Liver (tissue), 9 donors: ENCODE data around the gene ARRDC1. TPM values are rescaled to one million over a fixed set of nuclear protein-coding genes. Genes with fewer than 3 reads are reported as not detected.

ENCODE experiments used
- DNase-seq: peaks from one replicate; pipeline ENCODE4 v3.0.0-alpha.2; 2017; ENCODE audit warnings: low spot score
- H3K27ac ChIP-seq, 2 donors: one replicate each; pipeline ENCODE4 v1.7.0; 2013; ENCODE audit warnings: inconsistent platforms in 2 of 2, low read length in 2 of 2, control low read depth in 1 of 2, low read depth in 1 of 2, mild to moderate bottlenecking in 1 of 2
- H3K27me3 ChIP-seq, 4 donors: one replicate each; pipeline versions ENCODE4 v1.6.1 to v1.7.0; 2013; ENCODE audit warnings: low read length in 3 of 4, inconsistent platforms in 1 of 4, mild to moderate bottlenecking in 1 of 4, moderate library complexity in 1 of 4; ENCODE audit not compliant: control insufficient read depth in 4 of 4, insufficient read depth in 4 of 4
- H3K36me3 ChIP-seq, 4 donors: one replicate each; pipeline versions ENCODE4 v1.6.1 to v1.7.0; 2013; ENCODE audit warnings: low read length in 3 of 4, mild to moderate bottlenecking in 3 of 4, low read depth in 1 of 4, moderate library complexity in 1 of 4; ENCODE audit not compliant: control insufficient read depth in 4 of 4, insufficient read depth in 3 of 4
- H3K4me1 ChIP-seq, 4 donors: one replicate each; pipeline versions ENCODE4 v1.6.1 to v1.7.0; 2013; ENCODE audit warnings: low read length in 3 of 4, mild to moderate bottlenecking in 3 of 4, moderate library complexity in 1 of 4; ENCODE audit not compliant: control insufficient read depth in 4 of 4, insufficient read depth in 4 of 4
- H3K4me3 ChIP-seq, 3 donors: one replicate each; pipeline versions ENCODE4 v1.6.1 to v1.7.0; 2013; ENCODE audit warnings: low read length in 3 of 3, control low read depth in 1 of 3, low read depth in 1 of 3, mild to moderate bottlenecking in 1 of 3
- H3K9ac ChIP-seq, 2 donors: one replicate each; pipeline ENCODE4 v1.7.0; 2013; ENCODE audit warnings: low read length in 2 of 2, mild to moderate bottlenecking in 2 of 2, moderate library complexity in 2 of 2, control low read depth in 1 of 2, low read depth in 1 of 2
- H3K9me3 ChIP-seq, 4 donors: one replicate each; pipeline versions ENCODE4 v1.6.1 to v1.7.0; 2013; ENCODE audit warnings: low read length in 3 of 4; ENCODE audit not compliant: control insufficient read depth in 4 of 4
- ATF3 ChIP-seq: IDR thresholded peaks from 2 replicates; pipeline ENCODE4 v1.6.1; 2016; ENCODE audit warnings: antibody characterized with exemption
- CTCF ChIP-seq: fragments of 150-350 bp; IDR thresholded peaks from 2 replicates; pipeline ENCODE4 v1.5.1; 2017; ENCODE audit warnings: improper control_type of control experiment, low read depth, low read length; ENCODE audit not compliant: missing input control
- FOXA1 ChIP-seq: IDR thresholded peaks from 2 replicates; pipeline ENCODE4 v1.6.1; 2016; ENCODE audit warnings: antibody characterized with exemption
- GABPA ChIP-seq, 2 donors: IDR thresholded peaks in 1 of 2; conservative IDR thresholded peaks in 1 of 2; 2 replicates each; pipeline ENCODE4 v1.6.1; 2016; ENCODE audit warnings: antibody characterized with exemption in 2 of 2, mild to moderate bottlenecking in 1 of 2, moderate library complexity in 1 of 2
- HNF4A ChIP-seq, 2 donors: conservative IDR thresholded peaks; 2 replicates each; pipeline ENCODE4 v1.6.1; 2016; ENCODE audit warnings: antibody characterized with exemption in 2 of 2, mild to moderate bottlenecking in 2 of 2
- JUND ChIP-seq, 2 donors: IDR thresholded peaks; 2 replicates each; pipeline ENCODE4 v1.6.1; 2016; ENCODE audit warnings: antibody characterized with exemption in 2 of 2
- MAX ChIP-seq: IDR thresholded peaks from 2 replicates; pipeline ENCODE4 v1.6.1; 2016; ENCODE audit warnings: antibody characterized with exemption
- RAD21 ChIP-seq, 2 donors: IDR thresholded peaks; 2 replicates each; pipeline ENCODE4 v1.6.1; 2016; ENCODE audit warnings: antibody characterized with exemption in 2 of 2, mild to moderate bottlenecking in 2 of 2
- REST ChIP-seq: IDR thresholded peaks from 2 replicates; pipeline ENCODE4 v1.6.1; 2016; ENCODE audit warnings: antibody characterized with exemption, mild to moderate bottlenecking
- RXRA ChIP-seq, 2 donors: IDR thresholded peaks; 2 replicates each; pipeline ENCODE4 v1.6.1; 2017 to 2018; ENCODE audit warnings: antibody characterized with exemption in 2 of 2, mild to moderate bottlenecking in 1 of 2
- SP1 ChIP-seq: IDR thresholded peaks from 2 replicates; pipeline ENCODE4 v1.6.1; 2018; ENCODE audit warnings: antibody characterized with exemption, mild to moderate bottlenecking
- TAF1 ChIP-seq: conservative IDR thresholded peaks from 2 replicates; pipeline ENCODE4 v1.6.1; 2016; ENCODE audit warnings: antibody characterized with exemption, mild to moderate bottlenecking
- ZBTB33 ChIP-seq: IDR thresholded peaks from 2 replicates; pipeline ENCODE4 v1.6.1; 2016; ENCODE audit warnings: antibody characterized with exemption
- WGBS: extraction: QIAGEN DNeasy Blood & Tissue Kit; methylation state at CpG from one replicate; pipeline ENCODE4 v1.1.7; 2013; 5-methylcytosine and 5-hydroxymethylcytosine counted together
- polyA plus RNA-seq, 2 donors: library from polyadenylated mRNA; stranded (reverse) in 1 of 2; unstranded in 1 of 2; fragments of 200-250 nt in 1 of 2; fragments of >200 nt in 1 of 2; fragmentation: Nextera tagmentation in 1 of 2; extraction: Ambion mirVana in 1 of 2; gene quantifications; one replicate each; pipeline versions ENCODE4 v1.2.1 to v1.2.3, GENCODE V29; 2013 to 2015
- total RNA-seq, 2 donors: library from RNA; depleted of rRNA; stranded (reverse); fragments of >200 nt; gene quantifications; one replicate each; pipeline ENCODE4 v1.2.3, GENCODE V29; 2014
- donor health status: healthy.
- donor health status: healthy.
- donor health status: healthy.
- donor health status: healthy.
- donor health status: healthy.

The ARRDC1 gene
- total and polyA plus RNA-seq, 4 donors = 9.8 to 31.6 (median 23.4) TPM

GRCh38 chr9:137575716-137576411 is 29.6 kb upstream of the ARRDC1 start:
- no peak for TF ChIP-seq HNF4A (conservative IDR thresholded peaks at IDR 0.05)
- TF ChIP-seq RAD21 (IDR thresholded peaks at IDR 0.05) = peak in 1 of 2 donors; percentile 40
- Histone ChIP-seq H3K4me3 (no peak overlapping the region), H3K9me3 (no peaks in the 10 kb centered on the region), H3K4me1 (peaks cover 6 to 35% (median 18%) of the 10 kb centered on the region in 4 donors), H3K27me3 (no peaks in the 10 kb centered on the region), H3K36me3 (peaks cover 7 to 32% (median 10%) of the 10 kb centered on the region in 4 donors), H3K27ac (no peak overlapping the region), H3K9ac (no peak overlapping the region)
- 71% methylated on average over 12 of the region's 12 CpGs for WGBS
- no peak for DNase-seq

- Histone ChIP-seq H3K36me3 (peaks cover 4 to 33% (median 7%) of the 10 kb centered on the region in 4 donors), H3K9ac (peak within 1 kb of the TSS; percentile 58 to 74), H3K9me3 (no peaks in the 10 kb centered on the region), H3K27me3 (no peaks in the 10 kb centered on the region), H3K4me3 (peak within 1 kb of the TSS; percentile 91 to 97 (median 92)), H3K4me1 (peaks cover 6 to 35% (median 18%) of the 10 kb centered on the region in 4 donors), H3K27ac (peak within 1 kb of the TSS; percentile 73 to 80)
- WGBS = 2% methylated on average over 82 of the region's 82 CpGs
- peak; percentile 98 for DNase-seq
- peak; percentile 68 to 75 for TF ChIP-seq RAD21 (IDR thresholded peaks at IDR 0.05)
- no peak for TF ChIP-seq ATF3
- TF ChIP-seq CTCF = peak; percentile 87
- TF ChIP-seq GABPA (IDR thresholded peaks at IDR 0.05 in 1 of 2, conservative IDR thresholded peaks at IDR 0.05 in 1 of 2) = peak; percentile 77 to 92
- TF ChIP-seq FOXA1 = no peak
- TF ChIP-seq TAF1 = peak; percentile 42
- TF ChIP-seq SP1 = no peak
Measured at GRCh38 chr9:137578518-137579258, 26.8 kb upstream of the ARRDC1 start, which contains the start of gene DPH7. Gene DPH7, minus strand, starts transcription at chr9:137578925. Its CDS starts 148 bp downstream, at chr9:137578777.

- Histone ChIP-seq H3K9me3 (no peaks in the 10 kb centered on the region), H3K27ac (peak overlapping the region; percentile 73 to 80), H3K4me3 (peak overlapping the region; percentile 6 to 97 (median 91)), H3K36me3 (peaks cover 4 to 29% (median 7%) of the 10 kb centered on the region in 4 donors), H3K9ac (peak overlapping the region in 1 of 2 donors; percentile 64), H3K4me1 (peaks cover 6 to 35% (median 18%) of the 10 kb centered on the region in 4 donors), H3K27me3 (no peaks in the 10 kb centered on the region)
- DNase-seq = no peak
- 44% methylated on average over 19 of the region's 19 CpGs for WGBS
- TF ChIP-seq REST (no peak), ZBTB33 (no peak), MAX (no peak), RAD21 (IDR thresholded peaks at IDR 0.05) (no peak), ATF3 (no peak), FOXA1 (no peak), GABPA (IDR thresholded peaks at IDR 0.05 in 1 of 2, conservative IDR thresholded peaks at IDR 0.05 in 1 of 2) (no peak), JUND (IDR thresholded peaks at IDR 0.05) (no peak), RXRA (IDR thresholded peaks at IDR 0.05) (no peak)
Measured at GRCh38 chr9:137579259-137579604, 26.3 kb upstream of the ARRDC1 start.
